IPS DF 4.7 (cell line): ENCODE measurements around the gene CWC25.
"Not testable (repeated sequence)": the region's sequence is repeated elsewhere in the genome, so short reads cannot be mapped to it uniquely, and the experiment has no call there.

Experiments used
- DNase-seq: peaks from one replicate; pipeline ENCODE4 v3.0.0-alpha.2; 2013; ENCODE audit warnings: low spot score; ENCODE audit errors: extremely low read depth

CWC25 gene

GRCh38 chr17:38824899-38825761, at the start of gene CWC25:
Gene CWC25 (minus strand): TSS chr17:38825321. CDS start chr17:38825183, 138 bp downstream.
- DNase-seq, result peak; percentile 87

DNA sequence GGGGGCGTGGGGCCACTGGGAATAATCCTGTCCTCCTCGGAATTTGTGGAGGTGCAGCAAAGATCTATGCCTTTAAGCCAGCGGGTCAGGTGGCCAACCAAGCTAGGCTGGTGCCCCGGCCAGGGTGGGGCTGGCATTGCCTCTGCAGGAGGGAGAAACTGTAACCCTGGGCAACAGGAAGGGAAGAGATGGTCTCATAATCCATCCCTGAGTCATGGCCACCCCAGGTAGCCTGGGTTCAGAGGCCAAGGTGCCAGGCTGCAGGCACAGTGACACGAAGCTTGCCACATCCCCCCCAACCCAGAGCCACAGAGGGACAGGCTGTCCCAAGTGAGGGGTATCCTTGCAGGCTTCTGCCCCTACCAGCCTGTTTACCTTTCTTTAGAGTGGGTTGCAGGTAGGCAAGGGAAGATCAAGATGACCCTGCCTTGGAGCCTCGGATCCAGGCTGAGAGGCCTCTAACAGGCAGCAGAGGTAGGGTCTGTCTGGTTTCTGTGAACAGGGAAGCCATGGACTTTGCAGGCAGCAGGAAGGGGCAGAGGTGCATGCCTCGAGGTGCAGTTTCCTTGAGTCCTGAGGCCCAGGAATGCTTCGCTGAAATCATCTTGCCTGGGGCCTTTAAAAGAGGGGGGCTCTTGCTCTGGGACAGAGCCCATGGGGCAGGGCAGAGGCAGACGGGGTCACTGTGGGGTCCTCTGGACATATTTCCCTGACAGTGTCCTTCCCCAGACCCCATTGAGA, 48.7 kb upstream of the CWC25 start:
- no peak for DNase-seq

- DNase-seq, result no peak
Observed at GRCh38 chr17:38872671-38873385, 47.7 kb upstream of the CWC25 start.

- DNase-seq, result no peak
Observed at GRCh38 chr17:38872027-38872511, 46.9 kb upstream of the CWC25 start.

GRCh38 chr17:38871247-38872015, 46.3 kb upstream of the CWC25 start:
- DNase-seq, result no peak

- no peak for DNase-seq
Observed at GRCh38 chr17:38870259-38871165, 45.4 kb upstream of the CWC25 start.

DNA sequence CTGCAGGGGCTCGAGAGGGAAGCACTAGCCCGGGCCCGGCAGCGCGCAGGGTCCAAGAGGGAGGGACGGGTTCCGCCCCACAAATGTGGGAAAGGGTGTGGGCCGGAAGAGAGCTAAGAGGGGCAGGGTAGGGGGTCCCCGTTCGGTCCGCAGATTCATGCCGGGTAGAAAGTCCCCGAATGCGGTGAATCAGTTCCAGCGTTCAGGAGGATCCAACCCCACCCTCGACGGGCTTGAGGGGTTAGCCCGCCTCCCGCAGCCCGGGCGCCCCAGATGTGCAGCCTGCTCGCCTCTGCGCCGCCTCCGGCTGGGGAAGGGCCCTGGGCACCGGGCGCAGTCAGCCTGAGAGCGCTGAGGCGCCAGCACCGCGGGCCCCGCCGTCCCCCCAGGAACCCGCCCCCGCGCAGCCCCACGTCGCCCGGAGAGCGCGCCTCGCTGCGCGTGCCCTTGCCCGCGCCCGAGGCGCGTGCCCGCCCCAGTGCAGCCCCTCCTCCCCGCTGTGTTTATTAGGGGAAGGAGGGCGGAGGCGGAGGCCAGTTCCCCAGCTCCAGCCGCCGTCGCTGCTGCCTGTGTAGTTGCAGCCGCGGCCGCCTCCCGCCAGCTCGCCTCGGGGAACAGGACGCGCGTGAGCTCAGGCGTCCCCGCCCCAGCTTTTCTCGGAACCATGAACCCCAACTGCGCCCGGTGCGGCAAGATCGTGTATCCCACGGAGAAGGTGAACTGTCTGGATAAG, 44.6 kb upstream of the CWC25 start, which contains the start of gene LASP1:
Gene LASP1 (plus strand): TSS at position 533 of the 733 bp plus-strand sequence. CDS start 132 bp downstream, at position 665.
- DNase-seq, result no peak

DNA sequence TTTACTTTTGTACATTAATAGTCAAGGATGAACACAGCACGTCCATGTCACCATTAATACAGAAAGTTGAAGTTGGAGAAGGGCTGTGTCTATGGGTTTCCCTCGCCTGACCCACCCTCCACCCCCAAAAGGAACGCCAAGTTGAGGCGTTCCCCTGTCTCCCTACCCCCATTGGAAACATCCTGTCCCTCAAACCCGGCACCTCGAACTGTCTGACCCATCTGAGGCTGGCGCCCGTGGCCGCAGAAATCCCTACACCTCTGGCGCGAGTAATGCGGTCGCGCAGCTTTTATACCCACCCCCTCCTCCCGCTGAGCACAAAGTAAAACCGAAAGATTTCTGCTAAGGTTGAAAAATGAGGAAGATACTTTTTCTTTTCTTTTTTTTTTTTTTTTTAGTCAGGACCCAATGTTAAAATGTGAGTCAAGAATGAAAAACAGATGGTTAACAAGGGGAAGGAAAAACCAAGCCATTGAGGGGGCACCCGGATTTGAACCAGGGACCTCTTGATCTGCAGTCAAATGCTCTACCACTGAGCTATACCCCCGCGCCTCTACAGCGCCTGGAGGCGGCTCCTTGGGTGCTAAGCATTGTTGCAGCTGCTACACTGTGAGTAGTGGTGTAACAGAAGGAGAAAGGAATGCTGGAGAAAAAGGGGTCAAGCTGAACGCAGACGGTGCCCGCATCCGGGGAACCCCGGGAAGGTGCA, 43.9 kb upstream of the CWC25 start:
- no peak for DNase-seq

- no peak for DNase-seq
Observed at GRCh38 chr17:38867968-38868816, 43.1 kb upstream of the CWC25 start.

GRCh38 chr17:38867179-38867967, 42.3 kb upstream of the CWC25 start:
- no peak for DNase-seq

- DNase-seq, result no peak
Observed at GRCh38 chr17:38864636-38865398, 39.7 kb upstream of the CWC25 start.

GRCh38 chr17:38861399-38861843, 36.3 kb upstream of the CWC25 start:
- DNase-seq, result no peak

GRCh38 chr17:38857271-38857670, 32.1 kb upstream of the CWC25 start:
- no peak for DNase-seq

GRCh38 chr17:38855101-38855714, 30.1 kb upstream of the CWC25 start:
- DNase-seq, result not testable (repeated sequence)
